ENCODE measurements around the gene LRRFIP1.

Gene LRRFIP1

DNA sequence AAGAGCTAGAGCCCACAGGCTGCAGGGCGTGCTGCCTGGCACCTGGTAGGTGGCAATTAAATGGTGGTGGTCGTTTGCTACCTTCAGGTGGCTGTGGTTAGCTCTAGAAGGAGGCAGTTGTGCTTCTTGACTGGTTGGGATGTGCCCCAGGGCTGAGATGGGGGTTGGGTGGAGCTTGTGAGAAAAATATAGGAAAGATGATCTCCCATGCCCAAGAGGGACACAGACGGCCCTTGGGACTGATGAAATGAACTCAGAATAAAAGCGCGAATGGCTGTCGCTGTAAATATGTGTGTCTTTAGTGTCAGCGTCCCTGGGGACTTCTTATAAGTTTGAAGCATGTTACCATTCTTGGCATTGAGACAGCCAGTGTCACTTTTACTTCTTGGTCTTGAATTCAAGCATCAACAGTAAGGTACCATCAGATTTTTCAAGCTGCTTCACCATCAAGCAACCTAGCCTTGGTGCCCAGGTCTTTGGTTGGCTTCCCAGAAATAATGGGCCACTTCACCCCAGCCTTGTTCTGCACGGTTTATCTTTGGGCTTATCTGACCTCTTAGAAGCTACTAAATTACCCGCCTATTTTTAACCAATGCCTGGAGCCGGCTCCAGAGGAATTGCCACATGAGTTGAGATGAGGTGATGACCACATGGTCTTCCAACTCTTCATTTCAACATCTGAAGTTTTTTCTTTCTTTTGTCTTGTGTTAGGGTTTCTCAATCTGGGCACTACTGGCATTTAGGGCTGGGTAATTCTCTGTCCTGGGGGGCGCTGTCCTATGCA lies 11.9 kb downstream of the LRRFIP1 start:
- no peak for DNase-seq (ENCODE audit: low read depth)

DNA sequence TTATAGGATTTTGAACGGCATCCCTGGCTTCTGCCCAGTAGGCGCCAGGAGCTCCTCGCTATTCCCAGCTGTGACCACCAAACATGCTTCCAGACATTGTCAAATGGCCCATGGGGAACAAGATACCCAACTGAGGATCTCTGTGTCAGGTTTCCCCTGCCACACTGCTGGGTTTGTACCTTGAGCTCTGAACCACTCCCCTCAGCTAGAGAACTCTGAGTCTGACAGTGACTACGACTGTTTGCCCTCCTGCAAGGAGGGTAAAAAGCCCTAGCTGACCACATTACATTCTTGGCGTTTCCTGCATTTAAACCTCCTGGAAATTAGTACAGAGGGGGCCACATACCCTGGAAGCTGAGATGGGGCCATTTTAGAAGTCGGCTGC lies 12.4 kb downstream of the LRRFIP1 start:
- no peak for DNase-seq (ENCODE audit: low read depth)

DNA sequence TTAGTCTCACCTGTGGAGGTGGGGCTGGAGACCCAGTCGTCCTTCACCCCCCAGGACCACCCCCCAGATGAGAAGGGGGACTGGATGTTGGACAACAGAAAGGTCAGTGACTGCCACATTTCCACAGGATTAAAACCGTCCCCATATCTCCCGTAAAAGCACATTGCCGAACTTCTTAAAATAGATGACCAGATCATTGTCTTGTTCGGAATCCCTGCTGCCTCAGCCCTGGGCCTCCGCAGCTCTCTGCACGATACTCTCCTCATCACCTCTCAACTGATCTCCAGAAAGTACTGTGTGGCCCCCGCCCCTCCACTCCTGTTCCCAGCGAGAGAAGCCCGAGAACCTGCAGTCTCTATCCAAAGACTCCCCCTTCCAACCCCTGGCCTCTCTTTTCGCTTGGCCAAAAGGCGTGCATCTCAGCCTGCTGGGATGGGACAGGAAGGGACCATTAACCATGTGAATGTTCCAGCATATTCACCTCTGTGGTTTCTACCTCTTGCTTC lies 13.2 kb downstream of the LRRFIP1 start:
- no peak for DNase-seq (ENCODE audit: low read depth)

DNA sequence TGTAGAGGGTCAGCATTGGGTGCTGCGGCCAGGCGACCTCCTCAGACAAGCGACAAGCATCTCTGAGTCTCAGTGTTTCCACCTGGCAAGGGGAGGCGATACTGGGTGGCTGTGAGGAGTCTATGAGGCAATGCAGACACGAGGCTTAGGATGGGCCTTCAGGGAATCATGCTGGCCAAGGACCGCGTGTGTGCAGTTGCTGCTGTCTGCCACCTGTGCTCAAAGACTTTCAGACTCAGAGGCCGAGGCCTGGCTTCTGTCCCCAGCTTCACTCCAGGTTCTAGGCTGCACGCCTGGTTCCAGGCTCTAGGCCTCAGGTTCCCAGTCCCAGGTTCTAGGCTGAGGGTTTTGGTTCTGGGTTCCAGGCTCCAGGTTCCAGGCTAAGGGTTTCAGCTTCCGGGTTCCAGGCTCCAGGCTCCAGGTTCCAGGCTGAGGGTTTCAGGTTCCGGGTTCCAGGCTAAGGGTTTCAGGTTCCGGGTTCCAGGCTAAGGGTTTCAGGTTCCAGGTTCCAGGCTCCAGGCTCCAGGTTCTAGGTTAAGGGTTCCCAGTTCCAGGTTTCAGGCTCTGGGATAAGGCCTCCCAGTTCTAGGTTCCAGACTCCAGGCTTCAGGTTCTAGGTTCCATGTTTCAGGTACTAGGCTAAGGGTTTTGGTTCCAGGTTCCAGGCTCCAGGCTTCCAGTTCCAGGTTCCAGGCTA lies 14.8 kb downstream of the LRRFIP1 start:
- no peak for DNase-seq (ENCODE audit: low read depth)

DNA sequence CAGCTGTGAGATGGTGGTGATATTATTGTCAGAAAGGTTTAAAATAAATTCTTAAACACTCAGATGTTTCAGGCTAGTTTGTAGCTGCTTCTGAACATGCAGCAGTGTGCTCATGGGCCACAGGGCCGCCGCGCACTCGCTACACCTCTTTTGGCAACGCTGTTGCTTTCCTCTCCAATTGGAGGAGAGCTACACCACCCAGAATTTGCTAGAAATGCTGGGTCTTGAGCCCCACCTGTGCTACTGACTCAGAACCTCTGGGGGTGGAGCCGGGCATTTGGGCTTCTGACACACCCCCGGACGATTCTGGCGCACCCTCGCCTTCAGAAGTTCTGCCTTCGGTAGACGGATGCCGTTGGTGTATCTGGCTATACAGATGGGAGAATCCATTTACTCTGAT lies 15.7 kb downstream of the LRRFIP1 start:
- no peak for DNase-seq (ENCODE audit: low read depth)

DNA sequence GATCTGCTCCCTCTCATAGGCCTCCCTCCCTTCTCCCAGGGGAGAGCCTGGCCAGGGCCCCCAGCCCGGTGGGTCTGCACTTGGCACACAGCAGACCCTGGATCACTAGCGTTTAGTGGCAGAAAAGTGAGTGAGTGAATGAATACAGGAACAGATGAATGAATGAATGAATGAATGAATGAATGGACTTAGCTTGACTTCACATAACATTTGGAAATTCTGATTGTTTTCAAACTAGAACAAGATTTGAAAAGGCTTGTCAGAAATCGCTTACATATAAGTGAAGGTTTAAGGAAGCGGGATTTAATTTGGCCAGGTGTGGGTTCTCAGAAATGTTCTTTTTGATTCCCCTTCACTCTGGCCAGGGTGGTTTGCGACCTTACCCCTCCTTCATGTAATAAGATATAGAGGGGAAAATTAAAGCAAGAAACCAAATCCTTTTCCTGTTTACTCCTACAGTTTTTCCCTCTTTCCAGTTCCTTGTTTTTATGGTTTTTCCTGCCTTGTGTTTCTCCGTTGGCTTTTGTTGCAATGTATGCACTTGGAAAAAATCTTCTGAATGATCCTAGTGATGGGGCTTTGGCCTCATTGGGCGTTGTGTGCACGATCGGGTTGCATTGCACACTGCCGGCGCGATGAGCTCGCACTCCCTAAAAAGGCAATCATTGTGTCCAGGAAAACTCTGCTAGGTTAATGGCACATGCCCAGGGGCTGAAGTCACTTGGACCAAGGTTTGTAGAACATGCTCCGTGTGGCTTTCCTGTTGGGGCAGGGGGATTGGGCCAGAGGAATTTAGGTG lies 16.4 kb downstream of the LRRFIP1 start:
- DNase-seq (ENCODE audit: low read depth) = no peak

DNA sequence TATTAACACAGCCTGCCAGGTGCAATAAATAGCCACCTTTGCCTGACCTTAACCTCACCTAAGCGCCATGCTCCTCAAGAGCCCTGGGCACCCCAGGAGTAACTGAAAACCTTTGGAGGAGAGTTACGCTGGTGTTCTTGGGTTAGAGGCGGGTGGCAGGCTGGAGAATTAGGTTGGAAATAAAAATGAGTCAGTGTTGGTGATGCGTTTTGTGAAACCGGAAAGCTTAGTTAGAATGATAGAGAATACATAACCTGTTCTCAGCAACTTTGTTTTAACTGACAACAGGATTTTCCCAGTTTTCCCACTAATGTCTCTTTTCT lies 17.0 kb downstream of the LRRFIP1 start:
- DNase-seq (ENCODE audit: low read depth) = no peak

DNA sequence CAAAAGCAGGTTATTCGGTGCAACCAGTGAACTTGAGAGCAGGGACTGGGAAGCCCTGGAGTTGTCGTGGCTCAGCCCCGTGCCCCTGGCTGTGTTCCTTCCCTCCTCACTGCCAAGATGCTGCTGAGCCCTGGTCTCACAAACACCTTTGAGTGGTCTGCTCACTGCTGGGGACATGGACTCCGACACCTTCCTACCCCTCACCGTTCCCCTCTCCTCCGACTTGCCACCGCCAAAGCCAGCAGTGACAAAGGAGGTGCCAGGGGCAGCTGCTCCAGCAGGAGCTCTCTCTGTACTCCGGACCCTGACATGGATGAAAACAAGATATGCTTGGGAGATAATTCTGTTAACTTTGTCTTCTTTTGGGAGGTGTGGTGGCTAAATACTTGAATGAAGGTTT lies 17.9 kb downstream of the LRRFIP1 start:
- DNase-seq (ENCODE audit: low read depth) = no peak

DNA sequence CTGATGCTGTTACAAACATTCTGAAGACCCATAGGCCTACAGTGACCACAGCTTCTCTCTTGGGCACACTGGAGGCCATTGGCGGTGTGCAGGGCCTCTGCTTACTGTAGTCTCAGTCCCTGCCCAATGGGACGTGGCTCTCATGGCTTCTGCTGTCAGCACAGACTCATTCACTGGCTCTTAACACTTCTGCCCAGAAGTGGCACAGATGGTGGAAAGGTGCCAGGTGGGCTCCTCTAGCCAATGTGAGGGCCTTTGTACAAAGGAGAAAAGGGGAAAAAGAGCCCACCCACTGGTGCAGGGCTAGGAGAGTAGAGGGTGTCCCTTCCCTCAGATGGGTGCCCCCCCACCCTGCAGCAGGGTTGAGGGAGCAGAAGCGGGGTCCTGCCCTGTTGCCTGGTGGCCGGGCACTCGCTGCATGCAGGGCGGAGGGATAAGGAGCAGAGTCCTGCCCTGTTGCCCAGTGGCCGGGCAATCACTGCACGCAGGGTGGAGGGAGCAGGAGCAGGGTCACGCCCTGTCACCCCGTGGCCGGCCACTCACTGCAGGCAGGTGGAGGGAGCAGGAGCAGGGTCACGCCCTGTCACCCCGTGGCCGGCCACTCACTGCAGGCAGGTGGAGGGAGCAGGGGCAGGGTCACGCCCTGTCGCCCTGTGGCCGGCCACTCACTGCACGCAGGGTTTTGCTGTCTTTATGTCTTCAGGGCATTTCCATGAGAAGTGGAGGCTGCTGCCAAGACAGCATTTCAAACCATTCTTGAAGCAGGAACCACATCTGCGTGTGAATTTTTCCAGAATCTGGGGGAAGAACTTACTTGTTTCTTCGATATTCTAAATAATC lies 20.0 kb downstream of the LRRFIP1 start:
- DNase-seq (ENCODE audit: low read depth) = no peak

DNA sequence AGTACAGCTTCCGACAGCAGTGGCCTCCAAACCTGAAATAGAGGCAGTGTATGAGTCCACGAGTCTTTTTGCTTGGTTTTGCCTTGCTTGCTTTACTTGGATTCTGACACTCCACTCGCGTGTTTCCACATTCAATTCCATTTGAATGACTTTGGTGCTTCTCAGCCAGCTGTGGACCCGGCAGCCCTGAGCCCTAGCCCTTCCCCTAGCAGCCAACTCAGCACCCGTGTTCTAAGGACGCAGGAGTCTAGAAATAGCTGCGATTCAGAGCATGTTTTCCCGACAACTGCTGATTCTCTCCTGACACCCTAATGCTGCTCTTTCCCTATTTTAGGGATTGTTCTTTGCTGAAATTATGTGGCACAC lies 20.6 kb downstream of the LRRFIP1 start:
- no peak for DNase-seq (ENCODE audit: low read depth)

DNA sequence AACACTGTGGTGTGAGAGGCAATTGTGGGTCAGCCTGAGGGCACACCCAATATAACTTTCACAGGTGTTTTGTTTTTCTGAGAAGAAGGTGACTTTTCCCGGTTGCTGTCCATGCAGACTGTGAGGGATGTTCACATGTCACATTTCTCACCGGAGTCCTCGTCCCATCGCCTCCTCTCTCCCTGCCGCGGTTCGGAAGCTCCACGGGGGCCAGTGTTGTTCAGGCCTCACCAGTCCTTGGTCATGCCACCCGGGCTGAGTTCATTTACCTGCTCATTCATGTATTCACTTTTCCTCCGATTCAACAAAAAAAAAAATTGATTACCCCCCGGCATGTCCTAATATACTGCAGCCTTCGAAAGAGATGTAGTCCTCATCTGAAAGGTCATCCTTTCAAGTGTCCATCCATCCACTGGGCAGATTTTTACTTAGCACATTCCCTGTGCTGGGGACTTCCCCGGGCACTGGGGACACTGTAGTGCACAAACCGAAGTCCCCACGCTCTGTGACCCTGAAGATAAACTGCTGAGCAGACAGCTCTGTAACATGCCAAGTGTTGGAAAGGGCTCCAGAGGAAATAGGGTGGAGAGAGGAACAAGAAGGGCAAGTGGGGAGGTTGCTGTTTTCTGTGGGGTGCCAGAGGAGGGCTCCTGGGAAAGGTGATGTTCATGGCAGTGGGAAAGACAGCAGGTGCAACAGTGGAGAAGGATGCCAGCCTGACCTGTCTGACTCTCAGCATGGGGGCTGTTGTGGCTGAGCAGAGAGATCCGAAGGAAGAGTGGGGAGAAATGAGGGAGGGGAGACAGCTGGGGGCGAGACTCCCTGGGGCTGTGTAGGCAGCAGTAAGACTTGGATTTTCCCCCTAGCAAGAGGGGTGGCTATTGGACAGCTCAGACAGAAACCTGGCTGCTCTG lies 22.4 kb downstream of the LRRFIP1 start:
- DNase-seq (ENCODE audit: low read depth) = no peak

DNA sequence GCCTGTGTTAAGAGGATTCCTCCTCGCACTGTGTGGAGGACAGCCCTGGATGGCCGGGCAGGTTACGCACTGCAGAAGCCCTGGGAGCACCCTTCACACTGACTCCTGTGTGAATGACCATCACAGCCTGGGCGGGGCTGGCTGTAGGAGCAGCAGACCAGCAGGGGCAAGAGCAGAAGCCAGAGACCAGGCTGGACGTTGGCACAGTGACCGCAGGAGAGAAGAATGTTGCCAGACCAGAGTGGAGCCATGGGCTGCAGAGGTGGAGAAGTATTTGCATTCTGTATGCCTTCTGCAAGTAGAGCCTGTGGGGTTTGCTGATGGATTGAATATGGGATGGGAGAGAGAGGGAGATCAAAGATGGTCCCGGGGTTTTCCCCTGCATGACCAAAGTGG lies 23.1 kb downstream of the LRRFIP1 start:
- DNase-seq (ENCODE audit: low read depth) = no peak

DNA sequence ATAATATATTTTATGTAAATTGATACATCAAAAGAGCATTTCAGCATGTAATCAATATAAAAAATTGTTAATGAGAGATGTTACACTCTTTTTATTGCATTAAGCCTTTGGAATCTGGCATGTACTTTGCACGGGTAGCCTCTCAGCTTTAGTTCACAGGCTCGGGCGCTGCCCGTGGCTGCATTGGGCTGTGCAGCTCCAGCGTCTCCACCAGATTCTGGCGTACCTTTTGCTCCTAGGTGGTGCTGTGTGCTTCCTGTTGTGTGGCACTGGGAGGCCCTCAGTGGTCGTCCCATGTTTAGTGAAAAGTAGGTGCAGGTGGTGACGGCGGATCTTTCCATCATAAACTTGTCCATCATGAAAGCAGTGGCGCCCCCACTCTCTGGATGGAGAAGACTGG lies 24.4 kb downstream of the LRRFIP1 start:
- no peak for DNase-seq (ENCODE audit: low read depth)

DNA sequence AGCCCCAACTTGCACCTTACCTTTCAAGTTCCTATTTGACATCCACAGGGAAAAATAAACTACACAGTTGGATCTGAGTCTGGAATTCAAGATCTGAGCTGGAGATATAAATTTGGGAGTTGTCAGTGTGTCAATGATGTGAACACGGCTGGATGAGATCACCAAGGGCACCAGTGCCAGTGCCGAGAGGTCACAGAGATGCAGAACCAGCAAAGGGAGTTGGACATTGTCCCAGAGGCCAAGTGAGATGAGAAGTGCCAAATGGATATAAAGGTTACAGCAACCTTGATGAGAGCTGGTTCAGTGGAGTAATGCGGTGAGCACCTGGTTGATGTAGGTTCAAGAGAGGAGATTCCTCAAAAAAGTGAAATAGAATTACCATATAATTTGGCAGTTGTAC lies 24.8 kb downstream of the LRRFIP1 start:
- no peak for DNase-seq (ENCODE audit: low read depth)

DNA sequence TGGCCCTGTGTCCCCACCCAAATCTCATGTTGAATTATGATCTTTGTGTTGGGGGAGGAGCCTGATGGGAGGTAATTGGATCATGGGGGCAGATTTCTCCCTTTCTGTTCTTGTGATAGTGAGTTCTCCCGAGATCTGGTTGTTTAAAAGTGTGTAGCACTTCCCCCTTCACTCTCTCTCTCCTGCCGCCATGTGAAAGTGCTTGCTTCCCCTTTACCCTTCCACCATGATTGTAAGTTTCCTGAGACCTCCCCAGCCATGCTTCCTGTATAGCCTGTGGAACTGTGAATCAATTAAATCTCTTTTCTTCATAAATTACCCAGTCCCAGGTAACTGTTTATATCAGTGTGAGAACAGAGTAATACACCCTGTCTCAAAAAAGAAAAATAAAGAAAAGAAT lies 25.5 kb downstream of the LRRFIP1 start:
- DNase-seq (ENCODE audit: low read depth) = no peak

DNA sequence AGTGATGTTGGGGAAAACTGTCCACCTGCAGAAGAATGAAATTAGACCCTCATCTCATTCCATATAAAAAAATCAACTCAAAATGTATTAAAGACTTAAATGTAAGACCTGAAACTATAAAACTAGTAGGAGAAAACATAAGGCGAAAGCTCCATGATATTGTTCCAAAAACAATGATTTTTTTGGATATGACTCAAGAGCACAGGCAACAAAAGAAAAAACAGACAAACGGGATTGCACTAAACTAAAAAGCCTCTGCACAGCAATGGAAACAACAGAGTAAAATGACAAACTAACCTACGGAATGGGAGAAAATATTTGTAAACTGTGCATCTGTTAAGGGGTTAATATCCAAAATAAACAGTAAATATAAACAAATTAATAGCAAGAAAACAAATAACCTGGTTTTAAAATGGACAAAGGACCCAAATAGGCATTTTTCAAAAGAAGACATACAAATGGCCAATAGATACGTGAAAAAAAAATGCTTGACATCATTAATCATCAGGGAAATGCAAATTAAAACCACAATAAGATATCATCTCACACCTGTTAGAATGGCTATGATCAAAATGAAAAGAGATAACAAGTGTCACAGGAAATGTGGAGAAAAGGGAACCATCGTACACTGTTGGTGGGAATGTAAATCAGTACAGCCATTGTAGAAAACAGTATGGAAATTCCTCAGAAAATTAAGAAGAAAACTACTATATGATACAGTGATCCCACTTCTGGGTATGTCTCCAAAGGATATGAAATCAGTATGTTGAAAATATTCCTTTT lies 26.6 kb downstream of the LRRFIP1 start:
- DNase-seq (ENCODE audit: low read depth) = no peak

DNA sequence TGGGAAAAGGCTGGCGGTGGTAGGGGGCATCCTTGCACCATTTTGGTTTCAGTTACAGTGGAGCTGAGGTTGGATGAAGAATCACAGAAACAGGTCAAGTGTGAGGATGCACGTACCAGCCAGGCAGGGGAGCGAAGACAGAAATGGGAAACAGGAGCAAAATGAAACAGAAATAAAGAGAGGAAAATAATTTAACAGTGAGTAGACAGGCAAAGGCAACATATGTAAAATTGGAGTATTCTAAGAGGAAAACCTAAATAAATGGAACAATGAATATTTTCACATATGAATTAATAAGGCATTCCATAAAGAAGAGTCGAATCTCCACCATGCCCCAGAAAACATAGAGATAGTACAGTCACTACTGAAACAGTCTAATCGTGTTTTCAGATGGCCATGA lies 29.7 kb downstream of the LRRFIP1 start:
- no peak for DNase-seq (ENCODE audit: low read depth)

DNA sequence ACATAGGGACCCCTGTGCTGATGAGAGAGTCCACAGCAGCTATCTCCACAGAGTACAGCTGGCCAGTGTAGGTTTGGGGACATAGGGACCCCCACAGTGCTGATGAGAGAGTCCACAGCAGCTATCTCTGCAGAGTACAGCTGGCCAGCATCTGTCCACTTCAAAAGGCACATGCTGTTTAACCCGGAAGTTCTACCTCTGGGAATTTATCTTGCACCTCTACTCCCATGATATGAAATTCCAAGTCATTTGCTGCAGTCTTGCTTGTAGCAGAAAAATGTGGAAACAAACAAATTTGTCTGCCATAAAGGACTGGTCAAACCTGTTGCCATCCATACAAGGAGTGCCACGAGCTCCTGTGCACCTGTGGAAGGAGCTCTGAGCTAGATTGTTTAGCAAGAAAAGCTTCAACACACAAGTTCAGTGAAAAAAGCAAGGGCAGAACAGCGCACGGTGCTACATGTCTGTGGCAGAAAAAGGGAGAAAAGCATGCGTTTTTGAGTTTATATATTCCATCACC lies 33.1 kb downstream of the LRRFIP1 start:
- no peak for DNase-seq (ENCODE audit: low read depth)

DNA sequence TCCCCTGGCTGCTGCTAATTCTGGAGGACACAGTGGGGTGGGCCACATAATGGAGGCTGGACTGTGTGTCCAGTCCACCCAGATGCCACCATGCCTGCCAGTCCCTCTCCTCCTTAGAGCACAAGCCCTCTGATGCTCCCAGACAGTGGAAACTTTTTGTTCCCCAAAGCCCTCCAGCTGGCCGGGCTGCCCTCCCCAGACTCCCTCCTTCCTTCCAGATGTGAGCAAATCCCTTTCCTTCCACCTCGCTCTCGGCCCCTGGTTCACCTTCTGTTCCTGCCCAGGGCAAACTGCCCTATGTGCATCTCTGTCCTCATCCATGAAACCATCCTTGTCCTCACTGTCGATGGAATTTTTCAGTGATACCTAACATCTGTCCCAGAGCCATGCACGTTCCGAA lies 33.9 kb downstream of the LRRFIP1 start:
- no peak for DNase-seq (ENCODE audit: low read depth)

DNA sequence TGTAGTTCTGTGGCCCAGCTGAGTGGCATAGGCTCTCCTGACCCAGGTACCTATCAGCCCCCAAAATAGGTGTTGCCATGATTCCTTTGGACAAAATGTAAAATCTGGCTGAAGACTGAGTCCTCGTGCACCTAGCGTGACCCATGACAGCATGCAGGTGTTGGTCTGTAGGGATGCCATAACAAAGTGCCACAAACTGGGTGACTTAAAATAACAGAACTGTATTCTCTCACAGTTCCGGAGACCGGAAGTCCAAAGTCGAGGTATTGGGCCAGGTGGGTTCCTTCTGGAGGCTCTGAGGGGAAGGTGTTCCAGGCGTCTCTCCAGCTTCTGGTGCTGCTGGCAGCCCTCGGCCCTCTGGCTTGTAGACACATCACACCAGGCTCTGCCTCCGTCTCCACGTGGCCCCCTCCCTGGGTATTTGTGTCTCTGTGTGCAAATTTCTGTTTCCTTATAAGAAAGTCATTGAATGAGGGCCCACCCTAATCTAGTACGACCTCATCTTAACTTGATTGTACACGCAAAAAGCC lies 34.5 kb downstream of the LRRFIP1 start:
- no peak for DNase-seq (ENCODE audit: low read depth)

Measured in T-helper 22 cell (primary cell).